ENCODE results near the gene ST14. TPM values are rescaled to one million over a fixed set of nuclear protein-coding genes. Genes with fewer than 3 reads are reported as not detected.
A peak's percentile ranks its signal among the peaks of the same experiment; 100 is the strongest.
"Not testable (repeated sequence)": the region's sequence is repeated elsewhere in the genome, so short reads cannot be mapped to it uniquely, and the experiment has no call there.

ST14 gene
- polyA plus RNA-seq, 1 donor, result 23.5 TPM

GRCh38 chr11:130161441-130162145, 2.0 kb downstream of the ST14 start:
- no peak for DNase-seq

- DNase-seq, result no peak
These were observed 3.2 kb downstream of the ST14 start for GRCh38 chr11:130162733-130163132.

GRCh38 chr11:130163346-130164220, 4.0 kb downstream of the ST14 start:
- no peak for DNase-seq

- no peak for DNase-seq
These were observed 4.6 kb downstream of the ST14 start for GRCh38 chr11:130164221-130164570.

- DNase-seq, result no peak
These were observed 6.2 kb downstream of the ST14 start for GRCh38 chr11:130165601-130166456.

GRCh38 chr11:130166457-130166784, 6.8 kb downstream of the ST14 start:
- DNase-seq, result no peak

GRCh38 chr11:130167146-130167545, 7.6 kb downstream of the ST14 start:
- no peak for DNase-seq

- DNase-seq, result no peak
These were observed 8.5 kb downstream of the ST14 start for GRCh38 chr11:130168105-130168504.

GRCh38 chr11:130170345-130170744, 10.8 kb downstream of the ST14 start:
- DNase-seq, result no peak

GRCh38 chr11:130171534-130171933, 12.0 kb downstream of the ST14 start:
- DNase-seq, result no peak

GRCh38 chr11:130172001-130172400, 12.4 kb downstream of the ST14 start:
- not testable (repeated sequence) for DNase-seq

- no peak for DNase-seq
These were observed 15.1 kb downstream of the ST14 start for GRCh38 chr11:130174642-130175041.

GRCh38 chr11:130175898-130176297, 16.3 kb downstream of the ST14 start:
- DNase-seq, result no peak

- DNase-seq, result no peak
These were observed 18.2 kb downstream of the ST14 start for GRCh38 chr11:130177782-130178181.

- no peak for DNase-seq
These were observed 19.1 kb downstream of the ST14 start for GRCh38 chr11:130178441-130179339.

GRCh38 chr11:130179396-130180306, 20.1 kb downstream of the ST14 start:
- peak; percentile 68 for DNase-seq

- DNase-seq, result no peak
These were observed 20.9 kb downstream of the ST14 start for GRCh38 chr11:130180491-130180890.

GRCh38 chr11:130180896-130181294, 21.3 kb downstream of the ST14 start:
- DNase-seq, result no peak

GRCh38 chr11:130181295-130182272, 22.0 kb downstream of the ST14 start:
- DNase-seq, result peak; percentile 63
